H1 (cell line): ENCODE results near the gene VASP. TPM values are rescaled to one million over a fixed set of nuclear protein-coding genes. Genes with fewer than 3 reads are reported as not detected.

Source experiments
- CTCF ChIA-PET: fragments of 300-600 bp; sonication (Branson Sonifier 250); formaldehyde crosslinking; loops from one replicate; lab custom pipeline; 2021; ENCODE audit not compliant: partially characterized antibody; lab: Charles Lee
- POLR2A ChIA-PET: fragments of 300-600 bp; sonication (Branson Sonifier 250); formaldehyde crosslinking; loops from one replicate; lab custom pipeline; 2021; ENCODE audit warnings: inconsistent platforms; ENCODE audit not compliant: partially characterized antibody; lab: Charles Lee
- DNase-seq, 2 experiments: peaks; one replicate each; pipeline versions ENCODE4 v3.0.0 to v3.0.0-alpha.2; 2010 to 2022; ENCODE audit warnings: low spot score in 2 of 2, low read depth in 1 of 2, mixed read lengths in 1 of 2
- FAIRE-seq: peaks from 2 replicates; lab custom pipeline; 2011; peaks lifted over from hg19 to GRCh38; lab: Jason Lieb, UNC
- H2AFZ ChIP-seq: 2 replicates; pipeline ENCODE4 v1.8.1; 2012; ENCODE audit warnings: low read length, inconsistent platforms
- H2AK5ac ChIP-seq: 2 replicates; pipeline ENCODE4 v1.6.1; 2013; ENCODE audit warnings: low read depth, low read length
- H2BK120ac ChIP-seq: replicated peaks from 2 replicates; pipeline ENCODE3; 2013; ENCODE audit warnings: low read depth, low read length, inconsistent platforms
- H2BK12ac ChIP-seq: 2 replicates; pipeline ENCODE4 v1.6.1; 2013; ENCODE audit warnings: low read depth, low read length
- H2BK15ac ChIP-seq: 2 replicates; pipeline ENCODE4 v1.6.1; 2013; ENCODE audit warnings: low read length
- H2BK20ac ChIP-seq: 2 replicates; pipeline ENCODE4 v1.6.1; 2013; ENCODE audit warnings: low read length
- H2BK5ac ChIP-seq: 2 replicates; pipeline ENCODE4 v1.6.1; 2013; ENCODE audit warnings: low read depth, low read length
- H3K14ac ChIP-seq: 2 replicates; pipeline ENCODE4 v1.6.1; 2013; ENCODE audit warnings: inconsistent platforms; ENCODE audit not compliant: insufficient read length
- H3K18ac ChIP-seq: 2 replicates; pipeline ENCODE4 v1.6.1; 2013; ENCODE audit warnings: low read length; ENCODE audit errors: extremely low read depth
- H3K23ac ChIP-seq: 2 replicates; pipeline ENCODE4 v1.6.1; 2013; ENCODE audit warnings: inconsistent platforms; ENCODE audit not compliant: insufficient read length
- H3K23me2 ChIP-seq: 2 replicates; pipeline ENCODE4 v1.6.1; 2013; ENCODE audit warnings: low read depth, low read length
- H3K27ac ChIP-seq: 2 replicates; pipeline ENCODE4 v1.6.1; 2011; ENCODE audit warnings: low read depth, low read length, inconsistent platforms
- H3K27me3 ChIP-seq, 4 experiments: replicated peaks in 1 of 4; 1 replicate in 1 of 4; 2 replicates in 3 of 4; pipeline versions ENCODE4 v1.6.1 to v1.8.1; 2011 to 2013; ENCODE audit warnings: low read length in 3 of 4, mild to moderate bottlenecking in 3 of 4, inconsistent platforms in 2 of 4, mixed read lengths in 2 of 4, moderate library complexity in 1 of 4; ENCODE audit not compliant: control insufficient read depth in 3 of 4, insufficient read depth in 3 of 4; ENCODE audit errors: extremely low read depth in 1 of 4
- H3K36me3 ChIP-seq, 4 experiments: 2 replicates each; pipeline versions ENCODE4 v1.6.1 to v1.8.1; 2011 to 2013; ENCODE audit warnings: mild to moderate bottlenecking in 4 of 4, low read length in 3 of 4, moderate library complexity in 2 of 4, control low read depth in 1 of 4, inconsistent platforms in 1 of 4; ENCODE audit not compliant: insufficient read depth in 4 of 4, control insufficient read depth in 2 of 4
- H3K4ac ChIP-seq: replicated peaks from 2 replicates; pipeline ENCODE3; 2013; ENCODE audit warnings: low read length, low read depth, mixed read lengths, inconsistent platforms; ENCODE audit not compliant: insufficient read length
- H3K4me1 ChIP-seq, 4 experiments: replicated peaks in 1 of 4; 1 replicate in 1 of 4; 2 replicates in 3 of 4; pipeline versions ENCODE4 v1.6.1 to v1.8.1; 2011 to 2013; ENCODE audit warnings: low read length in 3 of 4, inconsistent platforms in 2 of 4, mixed read lengths in 1 of 4; ENCODE audit not compliant: insufficient read depth in 4 of 4, control insufficient read depth in 3 of 4
- H3K4me2 ChIP-seq, 2 experiments: 2 replicates each; pipeline versions ENCODE4 v1.6.1 to v1.8.1; 2011 to 2013; ENCODE audit warnings: low read depth in 2 of 2, low read length in 2 of 2, control low read depth in 1 of 2, inconsistent platforms in 1 of 2, mild to moderate bottlenecking in 1 of 2; ENCODE audit not compliant: insufficient read depth in 1 of 2
- H3K4me3 ChIP-seq, 4 experiments: fragments of 200-600, 300-600 bp in 1 of 4; sonication (generic), shearing (Covaris generic), sonication (Bioruptor Twin) in 1 of 4; 2 replicates each; pipeline versions ENCODE4 v1.5.1 to v1.8.1; 2011 to 2016; ENCODE audit warnings: low read length in 4 of 4, low read depth in 3 of 4, control low read depth in 2 of 4, inconsistent platforms in 2 of 4, mild to moderate bottlenecking in 2 of 4, mixed read lengths in 1 of 4, moderate library complexity in 1 of 4; ENCODE audit not compliant: insufficient read depth in 2 of 4; ENCODE audit errors: extremely low read depth in 1 of 4
- H3K56ac ChIP-seq: replicated peaks from 2 replicates; pipeline ENCODE3; 2013; ENCODE audit warnings: low read depth, mild to moderate bottlenecking, mixed read lengths, low read length, inconsistent platforms; ENCODE audit not compliant: insufficient read length
- H3K79me1 ChIP-seq: 2 replicates; pipeline ENCODE4 v1.6.1; 2013; ENCODE audit warnings: low read depth, low read length, control low read depth
- H3K79me2 ChIP-seq, 2 experiments: 2 replicates each; pipeline versions ENCODE4 v1.6.1 to v1.8.1; 2012 to 2013; ENCODE audit warnings: low read length in 2 of 2, mild to moderate bottlenecking in 2 of 2, inconsistent platforms in 1 of 2; ENCODE audit not compliant: insufficient read depth in 2 of 2, control insufficient read depth in 1 of 2
- H3K9ac ChIP-seq, 4 experiments: replicated peaks in 1 of 4; 1 replicate in 1 of 4; 2 replicates in 3 of 4; pipeline versions ENCODE4 v1.6.1 to v1.8.1; 2011 to 2013; ENCODE audit warnings: low read depth in 3 of 4, low read length in 3 of 4, control low read depth in 2 of 4, mild to moderate bottlenecking in 2 of 4, moderate library complexity in 2 of 4, inconsistent platforms in 1 of 4; ENCODE audit errors: extremely low read depth in 1 of 4
- H3K9me3 ChIP-seq, 2 experiments: 2 replicates each; pipeline versions ENCODE4 v1.6.1 to v1.8.1; 2012 to 2013; ENCODE audit warnings: mild to moderate bottlenecking in 2 of 2, moderate library complexity in 2 of 2, control low read depth in 1 of 2, inconsistent platforms in 1 of 2, low read depth in 1 of 2, low read length in 1 of 2, mixed read lengths in 1 of 2; ENCODE audit not compliant: insufficient read depth in 2 of 2
- H4K20me1 ChIP-seq, 2 experiments: replicated peaks in 1 of 2; 2 replicates each; pipeline versions ENCODE3 to v1.8.1; 2011 to 2013; ENCODE audit warnings: inconsistent platforms in 2 of 2, low read length in 2 of 2, mild to moderate bottlenecking in 1 of 2; ENCODE audit not compliant: insufficient read depth in 2 of 2, control insufficient read depth in 1 of 2
- H4K5ac ChIP-seq: 2 replicates; pipeline ENCODE4 v1.6.1; 2013; ENCODE audit warnings: low read length, low read depth, mixed read lengths, inconsistent platforms; ENCODE audit not compliant: insufficient read length
- H4K8ac ChIP-seq: 2 replicates; pipeline ENCODE4 v1.8.0; 2013; ENCODE audit warnings: mild to moderate bottlenecking, moderate library complexity, low read length, inconsistent platforms; ENCODE audit not compliant: insufficient read depth; ENCODE audit errors: extremely low read depth
- H4K91ac ChIP-seq: replicated peaks from 2 replicates; pipeline ENCODE3; 2013; ENCODE audit warnings: low read length, mixed read lengths, inconsistent platforms; ENCODE audit not compliant: insufficient read length
- CTCF ChIP-seq, 3 experiments: IDR thresholded peaks; 1 replicate in 2 of 3; 2 replicates in 1 of 3; pipeline versions ENCODE4 v1.5.1 to v1.6.1; 2011; ENCODE audit warnings: low read length in 3 of 3, mild to moderate bottlenecking in 3 of 3, inconsistent platforms in 2 of 3, low read depth in 1 of 3, moderate library complexity in 1 of 3; ENCODE audit not compliant: insufficient read depth in 1 of 3; ENCODE audit errors: control extremely low read depth in 1 of 3
- GABPA ChIP-seq: IDR thresholded peaks from 2 replicates; pipeline ENCODE4 v1.6.1; 2011; ENCODE audit warnings: mild to moderate bottlenecking, low read length, moderate library complexity, borderline replicate concordance; ENCODE audit not compliant: insufficient read depth
- MAX ChIP-seq: IDR thresholded peaks from 2 replicates; pipeline ENCODE4 v1.6.1; 2012; ENCODE audit warnings: inconsistent platforms
- POLR2A ChIP-seq, 2 experiments: IDR thresholded peaks; 1 replicate in 1 of 2; 2 replicates in 1 of 2; pipeline ENCODE4 v1.6.1; 2011; ENCODE audit warnings: low read depth in 2 of 2, low read length in 2 of 2, mild to moderate bottlenecking in 2 of 2; ENCODE audit errors: control extremely low read depth in 1 of 2
- SIN3A ChIP-seq, 2 experiments: IDR thresholded peaks in 1 of 2; conservative IDR thresholded peaks in 1 of 2; 2 replicates each; pipeline ENCODE4 v1.6.1; 2011 to 2012; ENCODE audit warnings: low read length in 2 of 2, improper control_type of control experiment in 1 of 2, low read depth in 1 of 2, mild to moderate bottlenecking in 1 of 2
- TAF1 ChIP-seq: IDR thresholded peaks from 2 replicates; pipeline ENCODE4 v1.6.1; 2011; ENCODE audit warnings: mild to moderate bottlenecking, low read depth, low read length
- WGBS, 2 experiments: shearing (Covaris generic) in 1 of 2; methylation state at CpG; one replicate each; pipeline versions ENCODE4 v1.1.6 to v1.1.7; 2013 to 2015; ENCODE audit warnings: low lambda C conversion rate in 2 of 2, mixed read lengths in 2 of 2, inconsistent platforms in 1 of 2, low coverage in 1 of 2, missing lambda C conversion rate in 1 of 2; ENCODE audit not compliant: insufficient replicate concordance in 2 of 2, insufficient coverage in 1 of 2, insufficient read length in 1 of 2; ENCODE audit errors: extremely low coverage in 1 of 2, missing lambda C conversion rate in 1 of 2; 5-methylcytosine and 5-hydroxymethylcytosine counted together
- polyA plus RNA-seq, 7 experiments: library from polyadenylated mRNA; depleted of rRNA in 3 of 7; stranded (reverse) in 5 of 7; unstranded in 2 of 7; fragments of >200 nt in 5 of 7; fragments of 200-250 nt in 2 of 7; gene quantifications; 1 replicate in 5 of 7; 2 replicates in 1 of 7; 4 replicates in 1 of 7; pipeline versions ENCODE4 v1.2.1 to v1.2.3, GENCODE V29; 2011 to 2013; ENCODE audit warnings: missing spikeins in 2 of 7, mixed read lengths in 2 of 7
- total RNA-seq: library from RNA; stranded (reverse); fragmentation: NEBNext Ultra II Directional; extraction: Animal tissue kit (Norgen Biotek cat#: 25700); gene quantifications from 2 replicates; pipeline ENCODE4 v1.2.1, GENCODE V29; 2021

Gene VASP
- total and polyA plus RNA-seq, 2 of the 8 experiments (the other 6 are each of a cell fraction or from before 2014, with no cell fraction given) = 89.7 to 135 TPM

GRCh38 chr19:45499196-45500180 is 7.8 kb upstream of the VASP start:
- Histone ChIP-seq H2BK20ac (no peak overlapping the region), H3K18ac (peak overlapping the region; percentile 95), H2BK12ac (peak overlapping the region; percentile 81; the same call in 1 of the 2 replicates), H2AK5ac (no peak overlapping the region), H4K20me1 (peaks cover 0 to 10% of the 10 kb centered on the region in 2 experiments), H3K4me2 (peak overlapping the region; percentile 76 to 77), H3K27me3 (peaks cover 0 to 10% (median 4%) of the 10 kb centered on the region in 4 experiments; a peak in 3 of 7 replicates), H2AFZ (no peak overlapping the region), H3K36me3 (peaks cover 0 to 1% (median 0%) of the 10 kb centered on the region in 4 experiments; a peak in 1 of 8 replicates), H3K23ac (no peak overlapping the region), H2BK5ac (peak overlapping the region; percentile 4; the same call in 1 of the 2 replicates), H3K9me3 (no peaks in the 10 kb centered on the region), H3K4me1 (peaks cover 10 to 22% (median 19%) of the 10 kb centered on the region in 4 experiments; a peak in 6 of 7 replicates), H3K79me1 (no peaks in the 10 kb centered on the region), H3K14ac (no peak overlapping the region), H4K8ac (peak overlapping the region; percentile 92; the same call in 1 of the 2 replicates), H3K4me3 (peak overlapping the region; percentile 18 to 55 (median 35)), H3K23me2 (peaks cover 22% of the 10 kb centered on the region; the same call in 1 of the 2 replicates), H2BK15ac (peak overlapping the region; percentile 46; the same call in 1 of the 2 replicates), H3K4ac (no peak overlapping the region), H4K91ac (no peak overlapping the region), H3K79me2 (no peaks in the 10 kb centered on the region), H3K27ac (no peak overlapping the region; the same call in 1 of the 2 replicates), H2BK120ac (no peak overlapping the region), H3K56ac (no peak overlapping the region), H3K9ac (peak overlapping the region in 2 of 4 experiments; percentile 26 to 28; a peak in 3 of 7 replicates), H4K5ac (no peak overlapping the region)
- ChIA-PET POLR2A (interaction anchor here (0.7 to 2.6 kb wide), 13 partner anchors 8 to 169 kb away, joined by 3 to 20 read pairs (median 5); partner anchors contain the start of genes FOSB and VASP), CTCF (interaction anchor here (1.0 to 2.6 kb wide), 14 partner anchors 11 to 181 kb away, joined by 3 to 13 read pairs (median 4); no protein-coding TSS in a partner anchor)
- FAIRE-seq (peak; percentile 100), DNase-seq (peak; percentile 97 to 98)
- 9% methylated on average over 36 of the region's 37 CpGs; no CpG with 5 or more reads in 1 of the 2 experiments for WGBS, 2 experiments
- peak in 1 of 2 experiments; percentile 55; a peak in 2 of 4 replicates for TF ChIP-seq SIN3A (conservative IDR thresholded peaks at IDR 0.05 in 1 of 2, IDR thresholded peaks at IDR 0.05 in 1 of 2; ENCODE audit: low read depth in 1 of 2, low read length in 2 of 2)
- TF ChIP-seq CTCF (IDR thresholded peaks at IDR 0.05; ENCODE audit: control extremely low read depth in 1 of 3, insufficient read depth in 1 of 3, low read depth in 1 of 3, low read length in 3 of 3) = 0 out of 4 replicates have a peak, but pooled peaks of 1 of the 3 experiments have one; percentile 6
- TF ChIP-seq GABPA = no peak
- TF ChIP-seq TAF1 = peak; percentile 70
- peak; percentile 100 for TF ChIP-seq MAX
- TF ChIP-seq POLR2A (IDR thresholded peaks at IDR 0.05; ENCODE audit: control extremely low read depth in 1 of 2, low read depth in 2 of 2, low read length in 2 of 2) = 0 out of 3 replicates have a peak, but pooled peaks of 1 of the 2 experiments have one; percentile 32
